Measurements from ENCODE around the gene PLEKHA6. TPM values are rescaled to one million over a fixed set of nuclear protein-coding genes. Genes with fewer than 3 reads are reported as not detected.

The PLEKHA6 gene
- total RNA-seq, 1 experiment from 2014 or later = 2.1 TPM

DNA sequence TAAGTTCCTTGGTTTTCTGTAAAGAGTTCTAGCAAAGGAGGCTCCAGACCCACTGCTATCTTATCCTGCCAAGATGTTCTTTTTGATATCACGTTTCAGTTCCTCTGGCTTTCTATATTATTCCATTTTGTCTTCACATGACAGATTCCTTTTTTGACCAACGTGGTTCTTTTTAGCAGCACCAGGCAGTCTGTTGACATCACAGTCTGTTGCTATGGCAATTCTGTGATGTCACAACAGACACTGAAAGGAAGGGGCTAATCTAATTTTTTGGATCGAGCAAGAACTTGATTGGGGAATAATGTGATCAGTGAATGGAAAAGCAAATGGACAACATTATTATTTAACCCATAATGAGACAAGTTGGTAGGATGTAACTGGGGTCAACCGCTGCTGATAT, 81.5 kb downstream of the PLEKHA6 start:
- Histone ChIP-seq H2AFZ (ENCODE audit: low read length) (no peak overlapping the region), H3K4me2 (ENCODE audit: insufficient read depth, insufficient read length, low read length) (no peak overlapping the region), H4K8ac (replicated peaks; ENCODE audit: insufficient read length, low read depth, low read length) (no peak overlapping the region), H3K14ac (ENCODE audit: insufficient read depth, low read length) (no peak overlapping the region), H4K20me1 (ENCODE audit: control insufficient read depth, insufficient read depth, insufficient read length) (no peaks in the 10 kb centered on the region), H3K27ac (ENCODE audit: insufficient read length, low read depth, low read length) (no peak overlapping the region), H3K9me3 (ENCODE audit: control insufficient read depth, low read depth, low read length) (no peaks in the 10 kb centered on the region), H3K27me3 (ENCODE audit: insufficient read depth, low read length) (no peaks in the 10 kb centered on the region), H4K91ac (ENCODE audit: insufficient read length, low read depth, low read length) (no peak overlapping the region), H3K9ac (ENCODE audit: extremely low read depth, insufficient read length, low read length) (no peak overlapping the region), H2BK12ac (ENCODE audit: insufficient read length, low read depth, low read length) (no peak overlapping the region), H4K5ac (ENCODE audit: insufficient read length, low read depth, low read length) (no peak overlapping the region), H3K4me1 (ENCODE audit: insufficient read depth, low read length) (no peaks in the 10 kb centered on the region), H3K56ac (ENCODE audit: insufficient read length, low read depth, low read length) (no peak overlapping the region), H3K23ac (ENCODE audit: insufficient read length, low read depth, low read length) (no peak overlapping the region), H3K23me2 (ENCODE audit: insufficient read length, low read depth, low read length, poor library complexity, severe bottlenecking) (no peaks in the 10 kb centered on the region), H2BK15ac (ENCODE audit: low read depth, low read length) (no peak overlapping the region), H3K4ac (ENCODE audit: low read depth, low read length) (no peak overlapping the region; the same call in 1 of the 2 replicates), H3K79me2 (ENCODE audit: insufficient read depth, low read length) (no peaks in the 10 kb centered on the region), H3K18ac (ENCODE audit: insufficient read length, low read depth, low read length) (no peak overlapping the region), H3T11ph (ENCODE audit: low read length) (no peak overlapping the region), H2BK120ac (ENCODE audit: low read depth, low read length, poor library complexity, severe bottlenecking) (no peak overlapping the region), H2AK5ac (ENCODE audit: insufficient read length, low read length) (no peak overlapping the region), H2BK5ac (ENCODE audit: insufficient read length, low read length) (no peak overlapping the region), H2BK20ac (ENCODE audit: low read depth, low read length, poor library complexity, severe bottlenecking) (no peak overlapping the region), H3K79me1 (ENCODE audit: insufficient read depth, low read depth, low read length, poor library complexity, severe bottlenecking) (no peaks in the 10 kb centered on the region)
- Mint-ChIP-seq H3K27ac (no peak overlapping the region), H3K36me3 (ENCODE audit: insufficient read depth in 1 of 3, low read depth in 3 of 3) (peaks cover 0 to 6% (median 5%) of the 10 kb centered on the region in 3 experiments; a peak in 4 of 7 replicates), H3K9me3 (no peaks in the 10 kb centered on the region), H3K4me3 (no peak overlapping the region), H3K4me1 (peaks cover 7 to 13% of the 10 kb centered on the region in 2 experiments), H3K27me3 (ENCODE audit: low read depth) (peaks cover 8% of the 10 kb centered on the region)
- no peak for DNase-seq
- TF ChIP-seq, protein P1, sequence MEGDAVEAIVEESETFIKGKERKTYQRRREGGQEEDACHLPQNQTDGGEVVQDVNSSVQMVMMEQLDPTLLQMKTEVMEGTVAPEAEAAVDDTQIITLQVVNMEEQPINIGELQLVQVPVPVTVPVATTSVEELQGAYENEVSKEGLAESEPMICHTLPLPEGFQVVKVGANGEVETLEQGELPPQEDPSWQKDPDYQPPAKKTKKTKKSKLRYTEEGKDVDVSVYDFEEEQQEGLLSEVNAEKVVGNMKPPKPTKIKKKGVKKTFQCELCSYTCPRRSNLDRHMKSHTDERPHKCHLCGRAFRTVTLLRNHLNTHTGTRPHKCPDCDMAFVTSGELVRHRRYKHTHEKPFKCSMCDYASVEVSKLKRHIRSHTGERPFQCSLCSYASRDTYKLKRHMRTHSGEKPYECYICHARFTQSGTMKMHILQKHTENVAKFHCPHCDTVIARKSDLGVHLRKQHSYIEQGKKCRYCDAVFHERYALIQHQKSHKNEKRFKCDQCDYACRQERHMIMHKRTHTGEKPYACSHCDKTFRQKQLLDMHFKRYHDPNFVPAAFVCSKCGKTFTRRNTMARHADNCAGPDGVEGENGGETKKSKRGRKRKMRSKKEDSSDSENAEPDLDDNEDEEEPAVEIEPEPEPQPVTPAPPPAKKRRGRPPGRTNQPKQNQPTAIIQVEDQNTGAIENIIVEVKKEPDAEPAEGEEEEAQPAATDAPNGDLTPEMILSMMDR (conservative IDR thresholded peaks at IDR 0.05) = no peak
- WGBS (ENCODE audit: extremely low coverage, insufficient read length, low lambda C conversion rate) = no CpG with 5 or more reads among the region's 4 CpGs
